Loucy (cell line): ENCODE data around the gene NTSR2.

Source experiments
- H2AFZ ChIP-seq: fragments of 200-600 bp; sonication (generic); 2 replicates; pipeline ENCODE4 v1.6.0; 2016; ENCODE audit warnings: antibody characterized with exemption, mild to moderate bottlenecking, low read length, moderate library complexity
- H3F3A ChIP-seq: fragments of 200-600 bp; 2 replicates; pipeline ENCODE4 v1.6.0; 2016; ENCODE audit warnings: antibody characterized with exemption, low read depth, mild to moderate bottlenecking
- H3K27me3 ChIP-seq: fragments of 200-600 bp; sonication (generic); 2 replicates; pipeline ENCODE4 v1.6.1; 2014; ENCODE audit warnings: low read length, mild to moderate bottlenecking; ENCODE audit not compliant: insufficient read depth, poor library complexity, severe bottlenecking
- H3K36me3 ChIP-seq: fragments of 200-600 bp; sonication (generic); 2 replicates; pipeline ENCODE4 v1.6.1; 2016; ENCODE audit warnings: low read length; ENCODE audit not compliant: insufficient read depth
- H3K4me1 ChIP-seq: fragments of 200-600 bp; sonication (generic); 2 replicates; pipeline ENCODE4 v1.5.1; 2014; ENCODE audit warnings: low read length, mild to moderate bottlenecking; ENCODE audit not compliant: insufficient read depth, poor library complexity, severe bottlenecking
- H3K4me2 ChIP-seq: fragments of 200-600 bp; sonication (generic); 2 replicates; pipeline ENCODE4 v1.6.0; 2014; ENCODE audit warnings: antibody characterized with exemption, low read length, low read depth, mild to moderate bottlenecking; ENCODE audit not compliant: poor library complexity, severe bottlenecking
- H3K4me3 ChIP-seq: fragments of 200-600 bp; sonication (generic); 2 replicates; pipeline ENCODE4 v1.5.1; 2014; ENCODE audit warnings: low read length, mild to moderate bottlenecking, mixed read lengths; ENCODE audit not compliant: poor library complexity, severe bottlenecking
- H3K79me2 ChIP-seq: fragments of 200-600 bp; sonication (generic); 2 replicates; pipeline ENCODE4 v1.6.1; 2014; ENCODE audit warnings: low read length; ENCODE audit not compliant: insufficient read depth
- H3K9ac ChIP-seq: fragments of 200-600 bp; sonication (generic); 2 replicates; pipeline ENCODE4 v1.6.0; 2014; ENCODE audit warnings: mild to moderate bottlenecking, low read depth, low read length, moderate library complexity; ENCODE audit not compliant: poor library complexity, severe bottlenecking
- H3K9me2 ChIP-seq: fragments of 200-600 bp; sonication (generic); replicated peaks from 2 replicates; pipeline ENCODE4 v1.6.1; 2016; ENCODE audit warnings: low read depth, low read length, mixed read lengths
- H3K9me3 ChIP-seq: fragments of 200-600 bp; sonication (generic); 2 replicates; pipeline ENCODE4 v1.6.1; 2014; ENCODE audit warnings: mild to moderate bottlenecking, antibody characterized with exemption, low read length, low read depth; ENCODE audit not compliant: insufficient read depth
- H4K20me1 ChIP-seq: fragments of 200-600 bp; sonication (generic); 2 replicates; pipeline ENCODE4 v1.6.0; 2014; ENCODE audit warnings: antibody characterized with exemption, low read length, mild to moderate bottlenecking; ENCODE audit not compliant: insufficient read depth, poor library complexity, severe bottlenecking
- CTCF ChIP-seq: fragments of 200-600 bp; sonication (generic); conservative IDR thresholded peaks from 2 replicates; pipeline ENCODE4 v1.5.1; 2014; ENCODE audit warnings: mild to moderate bottlenecking, antibody characterized with exemption, low read length
- EZH2phosphoT487 ChIP-seq: fragments of 200-600 bp; IDR thresholded peaks from 2 replicates; pipeline ENCODE4 v1.6.1; 2018; ENCODE audit warnings: antibody characterized with exemption, mild to moderate bottlenecking, moderate library complexity, borderline replicate concordance

NTSR2 gene

GRCh38 chr2:11717623-11718022 lies 47.6 kb upstream of the NTSR2 start:
- Histone ChIP-seq H3K36me3 (no peaks in the 10 kb centered on the region), H3K9me3 (no peaks in the 10 kb centered on the region), H3K4me1 (peaks cover 32% of the 10 kb centered on the region), H3K4me2 (no peak overlapping the region), H3K9ac (no peak overlapping the region), H3K4me3 (no peak overlapping the region), H3F3A (no peaks in the 10 kb centered on the region), H2AFZ (no peak overlapping the region), H4K20me1 (no peaks in the 10 kb centered on the region), H3K9me2 (no peaks in the 10 kb centered on the region), H3K79me2 (no peaks in the 10 kb centered on the region), H3K27me3 (no peaks in the 10 kb centered on the region)
- TF ChIP-seq EZH2phosphoT487 (no peak), CTCF (no peak)

GRCh38 chr2:11716689-11717321 lies 46.8 kb upstream of the NTSR2 start:
- H3K9me2 ChIP-seq = no peaks in the 10 kb centered on the region
- no peak overlapping the region for H3K9ac ChIP-seq
- H2AFZ ChIP-seq = no peak overlapping the region
- no peaks in the 10 kb centered on the region for H3K36me3 ChIP-seq
- TF ChIP-seq EZH2phosphoT487 (no peak), CTCF (no peak)
- H3K79me2 ChIP-seq = no peaks in the 10 kb centered on the region
- no peak overlapping the region for H3K4me3 ChIP-seq
- H3F3A ChIP-seq = no peaks in the 10 kb centered on the region
- no peaks in the 10 kb centered on the region for H4K20me1 ChIP-seq
- no peaks in the 10 kb centered on the region for H3K27me3 ChIP-seq
- peaks cover 26% of the 10 kb centered on the region for H3K4me1 ChIP-seq
- no peak overlapping the region for H3K4me2 ChIP-seq
- no peaks in the 10 kb centered on the region for H3K9me3 ChIP-seq

- Histone ChIP-seq H3F3A (no peaks in the 10 kb centered on the region), H3K4me3 (no peak overlapping the region), H2AFZ (no peak overlapping the region), H4K20me1 (no peaks in the 10 kb centered on the region), H3K4me2 (no peak overlapping the region), H3K4me1 (peaks cover 19% of the 10 kb centered on the region), H3K9me2 (no peaks in the 10 kb centered on the region), H3K9ac (no peak overlapping the region), H3K27me3 (no peaks in the 10 kb centered on the region), H3K9me3 (no peaks in the 10 kb centered on the region), H3K79me2 (no peaks in the 10 kb centered on the region), H3K36me3 (no peaks in the 10 kb centered on the region)
- TF ChIP-seq EZH2phosphoT487 (no peak), CTCF (no peak)
Measured at GRCh38 chr2:11715987-11716652, 46.1 kb upstream of the NTSR2 start.
